Measurements from ENCODE around the gene TRIM29.

DNA sequence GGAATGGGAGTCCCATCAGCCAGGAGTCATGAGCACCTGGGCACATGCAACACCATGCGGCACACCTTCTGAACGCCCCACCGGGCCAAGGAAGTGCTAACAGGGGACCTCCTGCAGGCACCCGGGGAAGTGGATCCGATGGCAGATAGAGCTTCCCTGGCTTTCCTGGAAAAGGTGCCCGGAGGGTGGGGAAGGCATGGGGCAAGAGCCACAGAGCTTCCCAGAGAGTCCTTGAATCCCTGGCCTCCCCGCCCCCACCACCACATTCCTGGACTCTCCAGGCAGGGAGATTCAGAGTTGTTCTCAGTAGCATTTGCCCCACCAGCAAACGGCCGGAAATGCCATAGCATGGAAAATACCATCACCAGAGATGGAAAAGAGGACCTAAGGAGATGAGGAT, 8.3 kb downstream of the TRIM29 start:
- TF ChIP-seq ZNF785 (CRISPR knock-in tag; IDR thresholded peaks at IDR 0.05), result no peak
- TF ChIP-seq ATF7 (IDR thresholded peaks at IDR 0.05), result no peak
- TF ChIP-seq, protein P1, sequence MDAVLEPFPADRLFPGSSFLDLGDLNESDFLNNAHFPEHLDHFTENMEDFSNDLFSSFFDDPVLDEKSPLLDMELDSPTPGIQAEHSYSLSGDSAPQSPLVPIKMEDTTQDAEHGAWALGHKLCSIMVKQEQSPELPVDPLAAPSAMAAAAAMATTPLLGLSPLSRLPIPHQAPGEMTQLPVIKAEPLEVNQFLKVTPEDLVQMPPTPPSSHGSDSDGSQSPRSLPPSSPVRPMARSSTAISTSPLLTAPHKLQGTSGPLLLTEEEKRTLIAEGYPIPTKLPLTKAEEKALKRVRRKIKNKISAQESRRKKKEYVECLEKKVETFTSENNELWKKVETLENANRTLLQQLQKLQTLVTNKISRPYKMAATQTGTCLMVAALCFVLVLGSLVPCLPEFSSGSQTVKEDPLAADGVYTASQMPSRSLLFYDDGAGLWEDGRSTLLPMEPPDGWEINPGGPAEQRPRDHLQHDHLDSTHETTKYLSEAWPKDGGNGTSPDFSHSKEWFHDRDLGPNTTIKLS (IDR thresholded peaks at IDR 0.05; ENCODE audit: borderline replicate concordance, low read depth), result no peak
- TF ChIP-seq ZBTB1 (CRISPR knock-in tag; IDR thresholded peaks at IDR 0.05; ENCODE audit: borderline replicate concordance, low read depth), result no peak
- no peak for TF ChIP-seq CCAR2 (IDR thresholded peaks at IDR 0.05; ENCODE audit: low read depth, low read length)
- no peak for TF ChIP-seq SP1 (CRISPR knock-in tag; IDR thresholded peaks at IDR 0.05)
- TF ChIP-seq MEF2A (IDR thresholded peaks at IDR 0.05; ENCODE audit: control insufficient read depth, low read depth, low read length), result no peak
- TF ChIP-seq, protein P2, sequence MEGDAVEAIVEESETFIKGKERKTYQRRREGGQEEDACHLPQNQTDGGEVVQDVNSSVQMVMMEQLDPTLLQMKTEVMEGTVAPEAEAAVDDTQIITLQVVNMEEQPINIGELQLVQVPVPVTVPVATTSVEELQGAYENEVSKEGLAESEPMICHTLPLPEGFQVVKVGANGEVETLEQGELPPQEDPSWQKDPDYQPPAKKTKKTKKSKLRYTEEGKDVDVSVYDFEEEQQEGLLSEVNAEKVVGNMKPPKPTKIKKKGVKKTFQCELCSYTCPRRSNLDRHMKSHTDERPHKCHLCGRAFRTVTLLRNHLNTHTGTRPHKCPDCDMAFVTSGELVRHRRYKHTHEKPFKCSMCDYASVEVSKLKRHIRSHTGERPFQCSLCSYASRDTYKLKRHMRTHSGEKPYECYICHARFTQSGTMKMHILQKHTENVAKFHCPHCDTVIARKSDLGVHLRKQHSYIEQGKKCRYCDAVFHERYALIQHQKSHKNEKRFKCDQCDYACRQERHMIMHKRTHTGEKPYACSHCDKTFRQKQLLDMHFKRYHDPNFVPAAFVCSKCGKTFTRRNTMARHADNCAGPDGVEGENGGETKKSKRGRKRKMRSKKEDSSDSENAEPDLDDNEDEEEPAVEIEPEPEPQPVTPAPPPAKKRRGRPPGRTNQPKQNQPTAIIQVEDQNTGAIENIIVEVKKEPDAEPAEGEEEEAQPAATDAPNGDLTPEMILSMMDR (IDR thresholded peaks at IDR 0.05 in 2 of 3, conservative IDR thresholded peaks at IDR 0.05 in 1 of 3; ENCODE audit: insufficient read depth in 2 of 3, low read depth in 1 of 3, low read length in 3 of 3), result no peak
- no peak for TF ChIP-seq ELF2 (CRISPR knock-in tag; IDR thresholded peaks at IDR 0.05)
- TF ChIP-seq RNF2 (IDR thresholded peaks at IDR 0.05), result no peak
